IMR-90 (cell line): ENCODE results near the gene JMJD6. TPM values are rescaled to one million over a fixed set of nuclear protein-coding genes. Genes with fewer than 3 reads are reported as not detected.

Source experiments
- ATAC-seq: fragments of 200-7000 bp; cut with Tn5 transposase; 2 replicates; pipeline ENCODE4 v1.9.1; 2020; ENCODE audit warnings: low read depth, mild to moderate bottlenecking, moderate library complexity
- BruUV-seq: library from RNA; stranded (reverse); fragments of 400-500 nt; replicated peaks from 2 replicates; lab custom pipeline; 2021; lab: Mats Ljungman, UMichigan
- CTCF ChIA-PET: fragments of 300-600 bp; formaldehyde crosslinking; extraction: SDS; loops from one replicate; lab custom pipeline; 2021; ENCODE audit warnings: antibody characterized with exemption; lab: Yijun Ruan, JAX
- POLR2A ChIA-PET: fragments of 300-600 bp; sonication (Branson Sonifier 250); formaldehyde crosslinking; loops from one replicate; lab custom pipeline; 2022; ENCODE audit warnings: antibody characterized with exemption; ENCODE audit not compliant: unreplicated experiment; lab: Charles Lee
- DNase-seq: peaks from one replicate; pipeline ENCODE4 v3.0.0; 2013
- H2AFZ ChIP-seq: replicated peaks from 2 replicates; pipeline ENCODE3; 2013; ENCODE audit warnings: low read length, mild to moderate bottlenecking; ENCODE audit not compliant: poor library complexity
- H2AK5ac ChIP-seq: 2 replicates; pipeline ENCODE4 v1.6.1; 2013; ENCODE audit warnings: low read depth, low read length, inconsistent platforms
- H2AK9ac ChIP-seq: replicated peaks from 2 replicates; pipeline ENCODE3; 2013; ENCODE audit warnings: mild to moderate bottlenecking, low read depth, low read length, moderate library complexity; ENCODE audit not compliant: poor library complexity
- H2BK120ac ChIP-seq: 2 replicates; pipeline ENCODE4 v1.6.1; 2013; ENCODE audit warnings: low read depth, low read length, inconsistent platforms
- H2BK15ac ChIP-seq: 3 replicates; pipeline ENCODE4 v1.6.1; 2013; ENCODE audit warnings: low read depth, low read length, inconsistent platforms
- H2BK20ac ChIP-seq: 2 replicates; pipeline ENCODE4 v1.6.1; 2013; ENCODE audit warnings: low read depth, mild to moderate bottlenecking, inconsistent platforms, low read length, moderate library complexity
- H2BK5ac ChIP-seq: 2 replicates; pipeline ENCODE4 v1.6.1; 2013; ENCODE audit warnings: mild to moderate bottlenecking, low read depth, low read length, inconsistent platforms; ENCODE audit not compliant: poor library complexity, severe bottlenecking
- H3K14ac ChIP-seq: replicated peaks from 2 replicates; pipeline ENCODE4 v1.6.1; 2013; ENCODE audit warnings: low read depth, low read length, inconsistent platforms
- H3K18ac ChIP-seq: 2 replicates; pipeline ENCODE4 v1.6.1; 2013; ENCODE audit warnings: low read depth, low read length, control low read depth
- H3K23ac ChIP-seq: 2 replicates; pipeline ENCODE4 v1.6.1; 2013; ENCODE audit warnings: low read depth, low read length, inconsistent platforms
- H3K27ac ChIP-seq: 2 replicates; pipeline ENCODE4 v1.5.1; 2013; ENCODE audit warnings: mild to moderate bottlenecking, control low read depth, low read length; ENCODE audit not compliant: insufficient read depth
- H3K27me3 ChIP-seq: 2 replicates; pipeline ENCODE4 v1.6.1; 2013; ENCODE audit warnings: low read length; ENCODE audit not compliant: control insufficient read depth, insufficient read depth
- H3K36me3 ChIP-seq: 2 replicates; pipeline ENCODE4 v1.6.1; 2013; ENCODE audit warnings: low read length, mixed read lengths; ENCODE audit not compliant: control insufficient read depth, insufficient read depth
- H3K4ac ChIP-seq: 2 replicates; pipeline ENCODE4 v1.6.1; 2013; ENCODE audit warnings: low read depth, low read length, inconsistent platforms
- H3K4me1 ChIP-seq: 2 replicates; pipeline ENCODE4 v1.6.1; 2013; ENCODE audit warnings: low read length, mixed read lengths; ENCODE audit not compliant: control insufficient read depth, insufficient read depth
- H3K4me2 ChIP-seq: 2 replicates; pipeline ENCODE4 v1.6.1; 2013; ENCODE audit warnings: low read depth, mild to moderate bottlenecking, control low read depth, low read length, moderate library complexity
- H3K4me3 ChIP-seq: 2 replicates; pipeline ENCODE4 v1.5.1; 2013; ENCODE audit warnings: low read depth, mild to moderate bottlenecking, control low read depth, low read length, moderate library complexity; ENCODE audit not compliant: insufficient read depth
- H3K56ac ChIP-seq: 2 replicates; pipeline ENCODE4 v1.6.1; 2013; ENCODE audit warnings: low read length, inconsistent platforms; ENCODE audit not compliant: insufficient read depth; ENCODE audit errors: extremely low read depth
- H3K79me1 ChIP-seq, 2 experiments: 2 replicates each; pipeline ENCODE4 v1.6.1; 2013; ENCODE audit warnings: low read length in 2 of 2, inconsistent platforms in 1 of 2, low read depth in 1 of 2
- H3K9ac ChIP-seq: 2 replicates; pipeline ENCODE4 v1.6.1; 2013; ENCODE audit warnings: low read depth, low read length, control low read depth
- H3K9me1 ChIP-seq: 2 replicates; pipeline ENCODE4 v1.6.1; 2013; ENCODE audit warnings: low read length, inconsistent platforms; ENCODE audit not compliant: insufficient read depth
- H3K9me3 ChIP-seq: 2 replicates; pipeline ENCODE4 v1.6.1; 2013; ENCODE audit warnings: low read length; ENCODE audit not compliant: control insufficient read depth, insufficient read depth
- H4K20me1 ChIP-seq: 2 replicates; pipeline ENCODE4 v1.6.1; 2013; ENCODE audit warnings: low read length, inconsistent platforms; ENCODE audit not compliant: insufficient read depth
- H4K5ac ChIP-seq: 2 replicates; pipeline ENCODE4 v1.6.1; 2013; ENCODE audit warnings: mild to moderate bottlenecking, low read depth, low read length, control low read depth
- H4K8ac ChIP-seq, 2 experiments: 2 replicates each; pipeline ENCODE4 v1.6.1; 2013; ENCODE audit warnings: low read depth in 2 of 2, low read length in 2 of 2, control low read depth in 1 of 2, inconsistent platforms in 1 of 2
- H4K91ac ChIP-seq: 2 replicates; pipeline ENCODE4 v1.6.1; 2013; ENCODE audit warnings: low read depth, low read length, inconsistent platforms; ENCODE audit not compliant: insufficient read depth
- BHLHE40 ChIP-seq: fragments of 150-350 bp; IDR thresholded peaks from 2 replicates; pipeline ENCODE4 v1.6.1; 2016; ENCODE audit warnings: mild to moderate bottlenecking, low read depth, low read length
- CEBPB ChIP-seq: IDR thresholded peaks from 2 replicates; pipeline ENCODE4 v1.6.1; 2012; ENCODE audit warnings: low read depth, low read length, improper control_type of control experiment
- CHD1 ChIP-seq: IDR thresholded peaks from 2 replicates; pipeline ENCODE4 v1.6.1; 2012; ENCODE audit warnings: low read depth, low read length, improper control_type of control experiment
- FOS ChIP-seq: fragments of 150-350 bp; IDR thresholded peaks from 2 replicates; pipeline ENCODE4 v1.6.1; 2016; ENCODE audit warnings: low read depth, low read length
- MAFK ChIP-seq: IDR thresholded peaks from 2 replicates; pipeline ENCODE4 v1.6.1; 2012; ENCODE audit warnings: low read depth, low read length, improper control_type of control experiment
- MAZ ChIP-seq: IDR thresholded peaks from 2 replicates; pipeline ENCODE4 v1.6.1; 2012; ENCODE audit warnings: low read depth, mild to moderate bottlenecking, low read length, improper control_type of control experiment, moderate library complexity, borderline replicate concordance
- MXI1 ChIP-seq: IDR thresholded peaks from 2 replicates; pipeline ENCODE4 v1.6.1; 2012; ENCODE audit warnings: low read depth, mild to moderate bottlenecking, low read length, moderate library complexity, borderline replicate concordance
- NFE2L2 ChIP-seq: fragments of 150-350 bp; IDR thresholded peaks from 2 replicates; pipeline ENCODE4 v1.6.1; 2016; ENCODE audit warnings: low read depth, mild to moderate bottlenecking, low read length
- POLR2A ChIP-seq: IDR thresholded peaks from 2 replicates; pipeline ENCODE4 v1.6.1; 2012; ENCODE audit warnings: mild to moderate bottlenecking, low read depth, low read length
- RAD21 ChIP-seq: IDR thresholded peaks from 2 replicates; pipeline ENCODE4 v1.6.1; 2012; ENCODE audit warnings: low read length, improper control_type of control experiment
- RFX5 ChIP-seq: IDR thresholded peaks from 2 replicates; pipeline ENCODE4 v1.8.0; 2012; ENCODE audit warnings: low read depth, mild to moderate bottlenecking, low read length, moderate library complexity
- SMC3 ChIP-seq: fragments of 150-350 bp; IDR thresholded peaks from 2 replicates; pipeline ENCODE4 v1.6.1; 2016; ENCODE audit warnings: low read depth, mild to moderate bottlenecking, antibody characterized with exemption, low read length, moderate library complexity
- WGBS, 2 experiments: methylation state at CpG; one replicate each; pipeline versions ENCODE4 v1.1.5 to v1.1.7; 2013; ENCODE audit warnings: missing lambda C conversion rate in 2 of 2; ENCODE audit not compliant: insufficient read length in 1 of 2; ENCODE audit errors: extremely low coverage in 2 of 2; 5-methylcytosine and 5-hydroxymethylcytosine counted together
- dilution Hi-C: fragments of 300-500 bp; cut with HindIII; formaldehyde crosslinking; loops from one replicate; pipeline ENCODE4 v1.14.3; 2018; ENCODE audit warnings: low sequenced_read_pairs; ENCODE audit not compliant: unreplicated experiment
- in situ Hi-C: fragments of 300-500 bp; cut with MboI; formaldehyde crosslinking; loops from 3 replicates; pipeline ENCODE4 v1.14.3; 2019; ENCODE audit warnings: low sequenced_read_pairs, inconsistent platforms, mixed read lengths
- intact Hi-C: fragments of 100-400 bp; cut with micrococcal nuclease; formaldehyde crosslinking; loops from 2 replicates; pipeline ENCODE4 v1.10.0; 2022
- polyA plus RNA-seq, 3 experiments: library from polyadenylated mRNA; depleted of rRNA; stranded (reverse); fragments of >200 nt; gene quantifications; 2 replicates each; pipeline ENCODE4 v1.2.3, GENCODE V29; 2012; ENCODE audit warnings: low replicate concordance in 1 of 3
- total RNA-seq: library from RNA; depleted of rRNA; stranded (reverse); fragments of >200 nt; gene quantifications from 2 replicates; pipeline ENCODE4 v1.2.3, GENCODE V29; 2012
- TF ChIP-seq, protein P1 (sequence below): fragments of 150-350 bp; IDR thresholded peaks from 2 replicates; pipeline ENCODE4 v1.6.1; 2017; ENCODE audit warnings: mild to moderate bottlenecking, antibody characterized with exemption, low read length, low read depth

JMJD6 gene
- total and polyA plus RNA-seq, 2 of the 4 experiments (the other 2 are of a cell fraction), result 24.4 to 33.7 TPM

DNA sequence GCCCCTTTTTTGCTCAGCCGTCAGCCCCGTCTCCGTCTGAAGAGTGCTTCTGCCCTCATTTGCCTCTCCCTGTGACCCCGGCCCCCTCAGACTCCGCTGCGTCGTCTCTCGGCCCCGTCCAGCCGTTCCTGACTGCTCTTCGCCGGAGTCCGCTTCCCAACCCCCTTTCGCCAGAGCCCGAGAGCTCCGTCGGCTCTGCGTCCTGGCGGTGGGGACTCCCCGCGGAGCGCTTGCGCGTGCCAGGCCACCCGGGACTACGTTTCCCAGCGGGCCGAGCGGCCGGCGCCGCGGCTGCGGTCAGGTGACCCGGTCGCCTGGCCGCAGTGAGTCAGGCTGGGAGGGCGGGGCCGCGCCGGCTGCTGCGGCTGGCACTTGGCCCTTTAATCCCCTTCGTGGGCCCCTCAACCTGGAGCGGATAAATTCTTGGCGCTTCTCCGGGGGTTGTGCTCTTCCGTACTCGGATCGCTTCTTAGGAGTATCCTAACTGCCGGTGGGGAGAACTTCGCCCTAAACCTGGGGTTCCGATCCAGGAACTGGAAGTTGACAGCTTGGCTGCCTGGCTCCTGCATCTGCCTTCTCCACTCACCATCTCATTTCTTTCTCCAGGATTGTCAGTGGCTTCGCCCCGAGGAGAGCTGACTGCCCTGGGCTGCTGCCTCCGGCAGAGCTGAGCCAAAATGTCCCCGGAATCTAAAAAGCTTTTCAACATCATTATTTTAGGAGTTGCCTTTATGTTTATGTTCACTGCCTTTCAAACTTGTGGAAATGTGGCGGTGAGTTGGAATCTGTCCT, 11.5 kb upstream of the JMJD6 start, which contains the start of gene MFSD11 (continued):
- TF ChIP-seq POLR2A, result peak; percentile 74
- peak; percentile 49; the same call in 1 of the 2 replicates for TF ChIP-seq MXI1
- TF ChIP-seq CEBPB, result no peak

DNA sequence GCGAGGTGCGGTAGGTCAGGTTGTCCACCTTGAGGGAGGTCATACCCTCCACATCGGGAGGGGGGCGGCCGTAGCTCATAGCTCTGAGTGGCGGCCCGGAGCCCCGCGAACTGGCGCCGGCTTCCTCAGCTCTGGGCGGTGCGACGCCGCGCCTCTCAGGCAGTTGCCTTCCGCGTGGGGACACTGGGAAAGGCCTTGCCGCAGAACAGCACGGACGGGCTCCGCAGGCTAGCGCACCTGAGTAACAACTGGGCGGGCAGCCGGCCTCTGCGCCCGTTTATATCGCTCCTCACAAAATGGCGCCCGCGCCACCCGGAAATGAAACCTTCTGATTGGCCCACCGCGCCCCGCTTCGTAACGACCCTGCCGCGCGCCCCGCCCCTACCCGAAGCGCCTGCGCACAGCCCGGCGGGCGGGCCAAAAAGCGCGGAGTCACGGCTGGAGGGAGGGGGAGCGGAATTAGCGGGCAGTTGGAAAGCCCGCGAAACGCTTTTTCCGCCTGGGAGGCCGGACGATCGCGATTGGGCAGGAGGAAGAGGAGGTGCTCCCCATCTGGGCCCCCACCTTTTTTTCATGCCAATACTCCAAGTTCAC, 10.8 kb upstream of the JMJD6 start, which contains the start of gene SRSF2:
TSS of gene SRSF2 (minus strand) at position 250 of the 594 bp plus-strand sequence. CDS start at position 79, 171 bp downstream.
- Histone ChIP-seq H2AFZ (peak within 1 kb of the TSS; percentile 92), H3K56ac (peak within 1 kb of the TSS; percentile 91), H2BK120ac (peak within 1 kb of the TSS; percentile 88), H3K9me1 (no peaks in the 10 kb centered on the region), H2BK15ac (peak within 1 kb of the TSS; percentile 81; the same call in 1 of the 3 replicates), H3K18ac (peak within 1 kb of the TSS; percentile 66), H3K4ac (peak within 1 kb of the TSS; percentile 97), H2BK20ac (peak within 1 kb of the TSS; percentile 52; the same call in 1 of the 2 replicates), H4K8ac (peak within 1 kb of the TSS; percentile 78 to 96), H3K9ac (peak within 1 kb of the TSS; percentile 96), H3K23ac (peak within 1 kb of the TSS; percentile 97), H3K4me1 (peaks cover 2% of the 10 kb centered on the region; the same call in 1 of the 2 replicates), H3K27me3 (no peaks in the 10 kb centered on the region), H2BK5ac (peak within 1 kb of the TSS; percentile 90), H3K4me3 (peak within 1 kb of the TSS; percentile 89), H4K91ac (peak within 1 kb of the TSS; percentile 95), H2AK5ac (peak within 1 kb of the TSS; percentile 100), H3K79me1 (peaks cover 17 to 25% of the 10 kb centered on the region in 2 experiments), H3K4me2 (peak within 1 kb of the TSS; percentile 71), H3K9me3 (no peaks in the 10 kb centered on the region), H4K5ac (peak within 1 kb of the TSS; percentile 68), H3K27ac (peak within 1 kb of the TSS; percentile 95), H3K14ac (peak within 1 kb of the TSS; percentile 98), H4K20me1 (peaks cover 38% of the 10 kb centered on the region), H2AK9ac (peak within 1 kb of the TSS; percentile 99), H3K36me3 (peaks cover 22% of the 10 kb centered on the region)
- POLR2A ChIA-PET, result interaction anchor here (0.5 to 1.0 kb wide), 3 partner anchors 20 to 896 kb away, joined by 3 to 4 read pairs (median 3); no protein-coding TSS in a partner anchor
- ATAC-seq (peak; percentile 81), DNase-seq (peak; percentile 97)
- no TSS peak for BruUV-seq
- in situ Hi-C loops (no loop called here), dilution Hi-C loops (no loop called here), intact Hi-C loops (loop anchor here (5.0 kb wide), 1 partner anchor 320 kb away; no protein-coding TSS in a partner anchor)
- CTCF ChIA-PET, result no interaction called here
- WGBS, 2 experiments, result 1% methylated on average over 39 of the region's 60 CpGs; no CpG with 5 or more reads in 1 of the 2 experiments
- TF ChIP-seq MAFK (peak; percentile 65), NFE2L2 (peak; percentile 96), MAZ (peak; percentile 99), RFX5 (no peak), FOS (0 out of 2 replicates have a peak, but pooled peaks have one; percentile 9), RAD21 (0 out of 2 replicates have a peak, but pooled peaks have one; percentile 18), SMC3 (no peak), CHD1 (peak; percentile 76), MXI1 (peak; percentile 62), BHLHE40 (no peak)
- TF ChIP-seq, protein P1, sequence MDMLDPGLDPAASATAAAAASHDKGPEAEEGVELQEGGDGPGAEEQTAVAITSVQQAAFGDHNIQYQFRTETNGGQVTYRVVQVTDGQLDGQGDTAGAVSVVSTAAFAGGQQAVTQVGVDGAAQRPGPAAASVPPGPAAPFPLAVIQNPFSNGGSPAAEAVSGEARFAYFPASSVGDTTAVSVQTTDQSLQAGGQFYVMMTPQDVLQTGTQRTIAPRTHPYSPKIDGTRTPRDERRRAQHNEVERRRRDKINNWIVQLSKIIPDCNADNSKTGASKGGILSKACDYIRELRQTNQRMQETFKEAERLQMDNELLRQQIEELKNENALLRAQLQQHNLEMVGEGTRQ, result no peak
